ENCODE data around the gene FOXO1. TPM values are rescaled to one million over a fixed set of nuclear protein-coding genes. Genes with fewer than 3 reads are reported as not detected.

The FOXO1 gene
- total and polyA plus RNA-seq, 2 of the 13 experiments (the other 11 are each of a cell fraction or from before 2014, with no cell fraction given), result 8.1 to 13.1 TPM

DNA sequence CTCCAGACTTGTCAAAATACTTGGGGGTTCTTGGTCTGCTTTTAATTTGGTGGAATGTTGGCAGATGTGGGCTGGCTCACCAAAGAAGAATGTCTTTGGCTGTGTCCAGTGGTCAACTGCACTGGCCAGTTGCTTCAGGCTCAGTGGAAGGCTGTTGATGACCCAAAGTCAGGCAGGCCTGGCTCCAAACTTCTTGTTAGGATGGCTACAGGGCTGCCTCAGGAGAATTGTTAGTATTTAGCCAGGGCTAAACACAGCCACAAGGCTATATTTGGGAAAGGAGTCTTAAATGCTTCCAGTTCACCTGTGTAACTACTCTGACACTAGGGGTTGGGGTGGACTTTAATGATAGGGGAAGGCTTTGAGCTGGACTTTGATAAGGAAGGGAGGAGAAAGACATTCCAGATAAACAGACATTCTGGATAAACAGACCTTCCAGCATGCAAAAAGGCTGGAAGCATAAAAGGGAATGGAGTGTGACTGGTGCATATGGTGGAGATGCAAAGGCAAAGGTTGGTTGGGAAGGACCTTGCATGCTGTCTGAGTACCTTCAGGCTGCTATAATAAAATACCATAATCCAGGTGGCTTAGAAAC lies 116.8 kb downstream of the FOXO1 start (continued):
- TF ChIP-seq, protein P1, sequence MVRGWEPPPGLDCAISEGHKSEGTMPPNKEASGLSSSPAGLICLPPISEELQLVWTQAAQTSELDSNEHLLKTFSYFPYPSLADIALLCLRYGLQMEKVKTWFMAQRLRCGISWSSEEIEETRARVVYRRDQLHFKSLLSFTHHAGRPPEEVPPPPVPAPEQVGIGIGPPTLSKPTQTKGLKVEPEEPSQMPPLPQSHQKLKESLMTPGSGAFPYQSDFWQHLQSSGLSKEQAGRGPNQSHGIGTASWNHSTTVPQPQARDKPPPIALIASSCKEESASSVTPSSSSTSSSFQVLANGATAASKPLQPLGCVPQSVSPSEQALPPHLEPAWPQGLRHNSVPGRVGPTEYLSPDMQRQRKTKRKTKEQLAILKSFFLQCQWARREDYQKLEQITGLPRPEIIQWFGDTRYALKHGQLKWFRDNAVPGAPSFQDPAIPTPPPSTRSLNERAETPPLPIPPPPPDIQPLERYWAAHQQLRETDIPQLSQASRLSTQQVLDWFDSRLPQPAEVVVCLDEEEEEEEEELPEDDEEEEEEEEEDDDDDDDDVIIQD (CRISPR knock-in tag; IDR thresholded peaks at IDR 0.05; ENCODE audit: low read depth), result 0 out of 2 replicates have a peak, but pooled peaks have one; percentile 41
- TF ChIP-seq FOXA1 (IDR thresholded peaks at IDR 0.05), result no peak
- 0 out of 2 replicates have a peak, but pooled peaks have one; percentile 35 for TF ChIP-seq FOXA1 (CRISPR knock-in tag; IDR thresholded peaks at IDR 0.05)
- TF ChIP-seq, protein P2, sequence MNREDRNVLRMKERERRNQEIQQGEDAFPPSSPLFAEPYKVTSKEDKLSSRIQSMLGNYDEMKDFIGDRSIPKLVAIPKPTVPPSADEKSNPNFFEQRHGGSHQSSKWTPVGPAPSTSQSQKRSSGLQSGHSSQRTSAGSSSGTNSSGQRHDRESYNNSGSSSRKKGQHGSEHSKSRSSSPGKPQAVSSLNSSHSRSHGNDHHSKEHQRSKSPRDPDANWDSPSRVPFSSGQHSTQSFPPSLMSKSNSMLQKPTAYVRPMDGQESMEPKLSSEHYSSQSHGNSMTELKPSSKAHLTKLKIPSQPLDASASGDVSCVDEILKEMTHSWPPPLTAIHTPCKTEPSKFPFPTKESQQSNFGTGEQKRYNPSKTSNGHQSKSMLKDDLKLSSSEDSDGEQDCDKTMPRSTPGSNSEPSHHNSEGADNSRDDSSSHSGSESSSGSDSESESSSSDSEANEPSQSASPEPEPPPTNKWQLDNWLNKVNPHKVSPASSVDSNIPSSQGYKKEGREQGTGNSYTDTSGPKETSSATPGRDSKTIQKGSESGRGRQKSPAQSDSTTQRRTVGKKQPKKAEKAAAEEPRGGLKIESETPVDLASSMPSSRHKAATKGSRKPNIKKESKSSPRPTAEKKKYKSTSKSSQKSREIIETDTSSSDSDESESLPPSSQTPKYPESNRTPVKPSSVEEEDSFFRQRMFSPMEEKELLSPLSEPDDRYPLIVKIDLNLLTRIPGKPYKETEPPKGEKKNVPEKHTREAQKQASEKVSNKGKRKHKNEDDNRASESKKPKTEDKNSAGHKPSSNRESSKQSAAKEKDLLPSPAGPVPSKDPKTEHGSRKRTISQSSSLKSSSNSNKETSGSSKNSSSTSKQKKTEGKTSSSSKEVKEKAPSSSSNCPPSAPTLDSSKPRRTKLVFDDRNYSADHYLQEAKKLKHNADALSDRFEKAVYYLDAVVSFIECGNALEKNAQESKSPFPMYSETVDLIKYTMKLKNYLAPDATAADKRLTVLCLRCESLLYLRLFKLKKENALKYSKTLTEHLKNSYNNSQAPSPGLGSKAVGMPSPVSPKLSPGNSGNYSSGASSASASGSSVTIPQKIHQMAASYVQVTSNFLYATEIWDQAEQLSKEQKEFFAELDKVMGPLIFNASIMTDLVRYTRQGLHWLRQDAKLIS (CRISPR knock-in tag; IDR thresholded peaks at IDR 0.05), result no peak
- peak; percentile 33; the same call in 1 of the 2 replicates for TF ChIP-seq SALL1 (CRISPR knock-in tag; IDR thresholded peaks at IDR 0.05)
- TF ChIP-seq, protein P3, sequence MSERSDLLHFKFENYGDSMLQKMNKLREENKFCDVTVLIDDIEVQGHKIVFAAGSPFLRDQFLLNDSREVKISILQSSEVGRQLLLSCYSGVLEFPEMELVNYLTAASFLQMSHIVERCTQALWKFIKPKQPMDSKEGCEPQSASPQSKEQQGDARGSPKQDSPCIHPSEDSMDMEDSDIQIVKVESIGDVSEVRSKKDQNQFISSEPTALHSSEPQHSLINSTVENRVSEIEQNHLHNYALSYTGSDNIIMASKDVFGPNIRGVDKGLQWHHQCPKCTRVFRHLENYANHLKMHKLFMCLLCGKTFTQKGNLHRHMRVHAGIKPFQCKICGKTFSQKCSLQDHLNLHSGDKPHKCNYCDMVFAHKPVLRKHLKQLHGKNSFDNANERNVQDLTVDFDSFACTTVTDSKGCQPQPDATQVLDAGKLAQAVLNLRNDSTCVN (CRISPR knock-in tag; IDR thresholded peaks at IDR 0.05; ENCODE audit: borderline replicate concordance), result 0 out of 2 replicates have a peak, but pooled peaks have one; percentile 68
- TF ChIP-seq, protein P4, sequence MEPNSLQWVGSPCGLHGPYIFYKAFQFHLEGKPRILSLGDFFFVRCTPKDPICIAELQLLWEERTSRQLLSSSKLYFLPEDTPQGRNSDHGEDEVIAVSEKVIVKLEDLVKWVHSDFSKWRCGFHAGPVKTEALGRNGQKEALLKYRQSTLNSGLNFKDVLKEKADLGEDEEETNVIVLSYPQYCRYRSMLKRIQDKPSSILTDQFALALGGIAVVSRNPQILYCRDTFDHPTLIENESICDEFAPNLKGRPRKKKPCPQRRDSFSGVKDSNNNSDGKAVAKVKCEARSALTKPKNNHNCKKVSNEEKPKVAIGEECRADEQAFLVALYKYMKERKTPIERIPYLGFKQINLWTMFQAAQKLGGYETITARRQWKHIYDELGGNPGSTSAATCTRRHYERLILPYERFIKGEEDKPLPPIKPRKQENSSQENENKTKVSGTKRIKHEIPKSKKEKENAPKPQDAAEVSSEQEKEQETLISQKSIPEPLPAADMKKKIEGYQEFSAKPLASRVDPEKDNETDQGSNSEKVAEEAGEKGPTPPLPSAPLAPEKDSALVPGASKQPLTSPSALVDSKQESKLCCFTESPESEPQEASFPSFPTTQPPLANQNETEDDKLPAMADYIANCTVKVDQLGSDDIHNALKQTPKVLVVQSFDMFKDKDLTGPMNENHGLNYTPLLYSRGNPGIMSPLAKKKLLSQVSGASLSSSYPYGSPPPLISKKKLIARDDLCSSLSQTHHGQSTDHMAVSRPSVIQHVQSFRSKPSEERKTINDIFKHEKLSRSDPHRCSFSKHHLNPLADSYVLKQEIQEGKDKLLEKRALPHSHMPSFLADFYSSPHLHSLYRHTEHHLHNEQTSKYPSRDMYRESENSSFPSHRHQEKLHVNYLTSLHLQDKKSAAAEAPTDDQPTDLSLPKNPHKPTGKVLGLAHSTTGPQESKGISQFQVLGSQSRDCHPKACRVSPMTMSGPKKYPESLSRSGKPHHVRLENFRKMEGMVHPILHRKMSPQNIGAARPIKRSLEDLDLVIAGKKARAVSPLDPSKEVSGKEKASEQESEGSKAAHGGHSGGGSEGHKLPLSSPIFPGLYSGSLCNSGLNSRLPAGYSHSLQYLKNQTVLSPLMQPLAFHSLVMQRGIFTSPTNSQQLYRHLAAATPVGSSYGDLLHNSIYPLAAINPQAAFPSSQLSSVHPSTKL (CRISPR knock-in tag; IDR thresholded peaks at IDR 0.05), result peak; percentile 43; the same call in 1 of the 2 replicates
- 0 out of 2 replicates have a peak, but pooled peaks have one; percentile 39 for TF ChIP-seq ZNF501 (CRISPR knock-in tag; IDR thresholded peaks at IDR 0.05)
- TF ChIP-seq, protein P5, sequence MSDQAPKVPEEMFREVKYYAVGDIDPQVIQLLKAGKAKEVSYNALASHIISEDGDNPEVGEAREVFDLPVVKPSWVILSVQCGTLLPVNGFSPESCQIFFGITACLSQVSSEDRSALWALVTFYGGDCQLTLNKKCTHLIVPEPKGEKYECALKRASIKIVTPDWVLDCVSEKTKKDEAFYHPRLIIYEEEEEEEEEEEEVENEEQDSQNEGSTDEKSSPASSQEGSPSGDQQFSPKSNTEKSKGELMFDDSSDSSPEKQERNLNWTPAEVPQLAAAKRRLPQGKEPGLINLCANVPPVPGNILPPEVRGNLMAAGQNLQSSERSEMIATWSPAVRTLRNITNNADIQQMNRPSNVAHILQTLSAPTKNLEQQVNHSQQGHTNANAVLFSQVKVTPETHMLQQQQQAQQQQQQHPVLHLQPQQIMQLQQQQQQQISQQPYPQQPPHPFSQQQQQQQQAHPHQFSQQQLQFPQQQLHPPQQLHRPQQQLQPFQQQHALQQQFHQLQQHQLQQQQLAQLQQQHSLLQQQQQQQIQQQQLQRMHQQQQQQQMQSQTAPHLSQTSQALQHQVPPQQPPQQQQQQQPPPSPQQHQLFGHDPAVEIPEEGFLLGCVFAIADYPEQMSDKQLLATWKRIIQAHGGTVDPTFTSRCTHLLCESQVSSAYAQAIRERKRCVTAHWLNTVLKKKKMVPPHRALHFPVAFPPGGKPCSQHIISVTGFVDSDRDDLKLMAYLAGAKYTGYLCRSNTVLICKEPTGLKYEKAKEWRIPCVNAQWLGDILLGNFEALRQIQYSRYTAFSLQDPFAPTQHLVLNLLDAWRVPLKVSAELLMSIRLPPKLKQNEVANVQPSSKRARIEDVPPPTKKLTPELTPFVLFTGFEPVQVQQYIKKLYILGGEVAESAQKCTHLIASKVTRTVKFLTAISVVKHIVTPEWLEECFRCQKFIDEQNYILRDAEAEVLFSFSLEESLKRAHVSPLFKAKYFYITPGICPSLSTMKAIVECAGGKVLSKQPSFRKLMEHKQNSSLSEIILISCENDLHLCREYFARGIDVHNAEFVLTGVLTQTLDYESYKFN (CRISPR knock-in tag; conservative IDR thresholded peaks at IDR 0.05), result peak; percentile 62
- TF ChIP-seq SOX6 (IDR thresholded peaks at IDR 0.05), result no peak
- peak; percentile 29; the same call in 1 of the 2 replicates for TF ChIP-seq SOX6 (CRISPR knock-in tag; IDR thresholded peaks at IDR 0.05)
